Neural progenitor cell (in vitro differentiated cells): ENCODE measurements around the gene HIPK2. TPM values are rescaled to one million over a fixed set of nuclear protein-coding genes. Genes with fewer than 3 reads are reported as not detected.
A peak's percentile ranks its signal among the peaks of the same experiment; 100 is the strongest.

ENCODE experiments used
- DNase-seq: peaks from one replicate; pipeline ENCODE4 v3.0.0-alpha.2; 2016; ENCODE audit warnings: low spot score
- H2AFZ ChIP-seq: fragments of 200-600 bp; sonication (generic); replicated peaks from 2 replicates; pipeline ENCODE4 v1.6.1; 2016; ENCODE audit warnings: antibody characterized with exemption
- H3F3A ChIP-seq: fragments of 200-600 bp; sonication (generic); 2 replicates; pipeline ENCODE4 v1.6.1; 2016; ENCODE audit warnings: antibody characterized with exemption, low read depth
- H3K27ac ChIP-seq: fragments of 200-600 bp; sonication (generic); 2 replicates; pipeline ENCODE4 v1.5.1; 2016; ENCODE audit warnings: mild to moderate bottlenecking
- H3K27me3 ChIP-seq: fragments of 200-600 bp; sonication (generic); 2 replicates; pipeline ENCODE4 v1.6.1; 2016; ENCODE audit warnings: mild to moderate bottlenecking, moderate library complexity
- H3K36me3 ChIP-seq: fragments of 200-600 bp; sonication (generic); 2 replicates; pipeline ENCODE4 v1.5.1; 2016
- H3K4me1 ChIP-seq: fragments of 200-600 bp; sonication (generic); 2 replicates; pipeline ENCODE4 v1.6.1; 2016; ENCODE audit warnings: mixed run types
- H3K4me2 ChIP-seq: fragments of 200-600 bp; sonication (generic); 2 replicates; pipeline ENCODE4 v1.6.1; 2016
- H3K4me3 ChIP-seq: fragments of 200-600 bp; sonication (generic); 2 replicates; pipeline ENCODE4 v1.5.1; 2016
- H3K79me2 ChIP-seq: fragments of 200-600 bp; sonication (generic); 2 replicates; pipeline ENCODE4 v1.6.1; 2016; ENCODE audit warnings: low read depth
- H3K9ac ChIP-seq: fragments of 200-600 bp; sonication (generic); 2 replicates; pipeline ENCODE4 v1.6.1; 2016
- H3K9me3 ChIP-seq: fragments of 200-600 bp; sonication (generic); 2 replicates; pipeline ENCODE4 v1.5.1; 2016; ENCODE audit warnings: low read depth
- H4K20me1 ChIP-seq: fragments of 200-600 bp; sonication (generic); 2 replicates; pipeline ENCODE4 v1.6.1; 2016; ENCODE audit warnings: low read depth
- H3K27ac Mint-ChIP-seq: 3 replicates; pipeline ENCODE4 v1.8.0; 2021; ENCODE audit warnings: mixed read lengths
- H3K27me3 Mint-ChIP-seq: 2 replicates; pipeline ENCODE4 v1.8.0; 2022; ENCODE audit warnings: low read depth, mild to moderate bottlenecking, inconsistent platforms, moderate library complexity, mixed read lengths; ENCODE audit not compliant: insufficient read depth
- H3K36me3 Mint-ChIP-seq: 3 replicates; pipeline ENCODE4 v1.8.0; 2021; ENCODE audit warnings: mixed read lengths
- H3K4me1 Mint-ChIP-seq: 3 replicates; pipeline ENCODE4 v1.8.0; 2021; ENCODE audit warnings: mixed read lengths
- H3K4me3 Mint-ChIP-seq: 3 replicates; pipeline ENCODE4 v1.8.0; 2021; ENCODE audit warnings: mild to moderate bottlenecking, moderate library complexity, mixed read lengths
- H3K9me3 Mint-ChIP-seq: 3 replicates; pipeline ENCODE4 v1.8.0; 2020; ENCODE audit warnings: mixed read lengths
- EZH2 ChIP-seq: fragments of 200-600 bp; sonication (generic); IDR thresholded peaks from 2 replicates; pipeline ENCODE4 v1.6.1; 2017; ENCODE audit warnings: antibody characterized with exemption, mild to moderate bottlenecking, moderate library complexity
- EZH2phosphoT487 ChIP-seq: fragments of 200-600 bp; sonication (generic); IDR thresholded peaks from 2 replicates; pipeline ENCODE4 v1.6.1; 2017; ENCODE audit warnings: antibody characterized with exemption
- total RNA-seq: library from RNA; depleted of rRNA; stranded (reverse); fragments of >200 nt; gene quantifications from 2 replicates; pipeline ENCODE4 v1.2.3, GENCODE V29; 2015; ENCODE audit warnings: low replicate concordance
- TF ChIP-seq, protein P1 (sequence below): fragments of 200-600 bp; sonication (generic); IDR thresholded peaks from 2 replicates; pipeline ENCODE4 v1.5.1; 2017; ENCODE audit warnings: antibody characterized with exemption, mild to moderate bottlenecking

HIPK2 gene
- total RNA-seq, 1 donor from 2014 or later = 12.8 TPM

DNA sequence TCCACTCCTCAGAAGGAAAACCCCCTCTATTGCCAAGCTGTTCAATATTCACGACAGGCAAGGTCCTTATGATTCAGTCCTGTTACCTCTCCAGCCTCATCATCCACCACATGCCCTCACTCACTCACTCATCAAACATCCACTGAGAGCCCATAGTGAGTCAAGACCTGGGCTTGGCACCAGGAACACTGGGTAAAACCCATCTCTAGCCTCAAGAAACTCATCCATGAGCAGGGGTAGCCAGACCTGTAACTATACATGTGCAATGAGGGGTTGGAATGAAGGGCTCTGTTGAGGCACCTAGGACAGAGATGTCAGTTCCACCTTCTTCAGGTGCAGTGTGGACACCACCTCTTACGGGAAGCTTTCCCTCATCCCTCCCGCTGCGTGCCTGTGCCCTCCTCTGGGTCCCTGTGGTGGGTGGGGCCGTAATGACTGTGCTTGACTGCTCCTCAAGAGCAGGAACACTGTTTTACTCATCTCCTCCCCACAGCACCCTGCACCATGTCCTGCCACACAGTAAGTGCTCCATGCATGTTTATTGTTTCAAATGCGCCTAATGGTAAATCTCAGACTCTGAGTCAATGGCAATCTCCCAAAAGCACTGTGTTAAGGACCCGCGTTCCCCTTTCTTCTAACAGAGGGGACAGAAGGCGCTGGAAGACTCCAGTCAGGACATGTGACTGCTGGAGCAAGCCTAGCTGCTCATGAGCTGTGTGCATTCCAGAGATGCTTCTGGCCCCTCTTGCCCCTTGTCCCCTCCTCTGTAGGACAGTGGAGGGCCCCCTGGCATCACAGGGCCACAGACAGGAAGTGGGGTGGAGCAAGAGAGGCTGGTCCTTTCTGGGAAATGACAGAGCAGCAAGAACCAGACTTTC lies 95.4 kb downstream of the HIPK2 start:
- Histone ChIP-seq H4K20me1 (no peaks in the 10 kb centered on the region), H3F3A (no peaks in the 10 kb centered on the region), H3K27ac (no peak overlapping the region), H3K4me2 (no peak overlapping the region), H3K79me2 (no peaks in the 10 kb centered on the region), H3K9ac (no peak overlapping the region), H3K27me3 (no peaks in the 10 kb centered on the region), H3K4me1 (peaks cover 24% of the 10 kb centered on the region), H3K9me3 (no peaks in the 10 kb centered on the region), H3K4me3 (no peak overlapping the region), H2AFZ (no peak overlapping the region), H3K36me3 (no peaks in the 10 kb centered on the region)
- Mint-ChIP-seq H3K4me1 (peaks cover 29% of the 10 kb centered on the region), H3K4me3 (no peak overlapping the region), H3K27ac (peak overlapping the region; percentile 71), H3K36me3 (peaks cover 42% of the 10 kb centered on the region), H3K27me3 (no peaks in the 10 kb centered on the region), H3K9me3 (peaks cover 38% of the 10 kb centered on the region)
- TF ChIP-seq, protein P1, sequence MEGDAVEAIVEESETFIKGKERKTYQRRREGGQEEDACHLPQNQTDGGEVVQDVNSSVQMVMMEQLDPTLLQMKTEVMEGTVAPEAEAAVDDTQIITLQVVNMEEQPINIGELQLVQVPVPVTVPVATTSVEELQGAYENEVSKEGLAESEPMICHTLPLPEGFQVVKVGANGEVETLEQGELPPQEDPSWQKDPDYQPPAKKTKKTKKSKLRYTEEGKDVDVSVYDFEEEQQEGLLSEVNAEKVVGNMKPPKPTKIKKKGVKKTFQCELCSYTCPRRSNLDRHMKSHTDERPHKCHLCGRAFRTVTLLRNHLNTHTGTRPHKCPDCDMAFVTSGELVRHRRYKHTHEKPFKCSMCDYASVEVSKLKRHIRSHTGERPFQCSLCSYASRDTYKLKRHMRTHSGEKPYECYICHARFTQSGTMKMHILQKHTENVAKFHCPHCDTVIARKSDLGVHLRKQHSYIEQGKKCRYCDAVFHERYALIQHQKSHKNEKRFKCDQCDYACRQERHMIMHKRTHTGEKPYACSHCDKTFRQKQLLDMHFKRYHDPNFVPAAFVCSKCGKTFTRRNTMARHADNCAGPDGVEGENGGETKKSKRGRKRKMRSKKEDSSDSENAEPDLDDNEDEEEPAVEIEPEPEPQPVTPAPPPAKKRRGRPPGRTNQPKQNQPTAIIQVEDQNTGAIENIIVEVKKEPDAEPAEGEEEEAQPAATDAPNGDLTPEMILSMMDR = no peak
- TF ChIP-seq EZH2 (no peak), EZH2phosphoT487 (no peak)
- no peak for DNase-seq

- peaks cover 24% of the 10 kb centered on the region for H3K4me1 ChIP-seq
- H4K20me1 ChIP-seq = no peaks in the 10 kb centered on the region
- no peak overlapping the region for H3K4me3 ChIP-seq
- no peak for DNase-seq
- no peaks in the 10 kb centered on the region for H3K9me3 ChIP-seq
- Mint-ChIP-seq H3K27me3 (no peaks in the 10 kb centered on the region), H3K9me3 (peaks cover 36% of the 10 kb centered on the region), H3K4me3 (no peak overlapping the region), H3K36me3 (peaks cover 44% of the 10 kb centered on the region), H3K27ac (peak overlapping the region; percentile 71), H3K4me1 (peaks cover 29% of the 10 kb centered on the region)
- H3K79me2 ChIP-seq = no peaks in the 10 kb centered on the region
- no peak for TF ChIP-seq EZH2phosphoT487
- TF ChIP-seq, protein P1 = no peak
- no peak for TF ChIP-seq EZH2
- H3K4me2 ChIP-seq = no peak overlapping the region
- no peaks in the 10 kb centered on the region for H3K27me3 ChIP-seq
- no peak overlapping the region for H2AFZ ChIP-seq
- H3F3A ChIP-seq = no peaks in the 10 kb centered on the region
- H3K27ac ChIP-seq = no peak overlapping the region
- no peak overlapping the region for H3K9ac ChIP-seq
- no peaks in the 10 kb centered on the region for H3K36me3 ChIP-seq
Measured at GRCh38 chr7:139681812-139682135, 96.0 kb downstream of the HIPK2 start.

GRCh38 chr7:139681463-139681755 lies 96.4 kb downstream of the HIPK2 start:
- H3K9ac ChIP-seq = no peak overlapping the region
- H3K9me3 Mint-ChIP-seq = peaks cover 33% of the 10 kb centered on the region

More at GRCh38 chr7:139681463-139681755, 96.4 kb downstream of the HIPK2 start:
- no peak for DNase-seq
- no peaks in the 10 kb centered on the region for H3K79me2 ChIP-seq
- no peak overlapping the region for H3K27ac ChIP-seq
- H3K9me3 ChIP-seq = no peaks in the 10 kb centered on the region
- peaks cover 29% of the 10 kb centered on the region for H3K4me1 Mint-ChIP-seq
- H3K27me3 ChIP-seq = no peaks in the 10 kb centered on the region
- H3K4me2 ChIP-seq = no peak overlapping the region
- no peaks in the 10 kb centered on the region for H4K20me1 ChIP-seq
- H3K4me1 ChIP-seq = peaks cover 24% of the 10 kb centered on the region
- H3K36me3 Mint-ChIP-seq = peaks cover 42% of the 10 kb centered on the region
- no peak overlapping the region for H2AFZ ChIP-seq
- TF ChIP-seq EZH2 (no peak), EZH2phosphoT487 (no peak)
- TF ChIP-seq, protein P1 = no peak
- H3K4me3 Mint-ChIP-seq = no peak overlapping the region
- H3K4me3 ChIP-seq = no peak overlapping the region
- no peaks in the 10 kb centered on the region for H3F3A ChIP-seq
- no peaks in the 10 kb centered on the region for H3K36me3 ChIP-seq
- no peaks in the 10 kb centered on the region for H3K27me3 Mint-ChIP-seq
- H3K27ac Mint-ChIP-seq = no peak overlapping the region
